GM21360 (cell line): ENCODE measurements around the gene CFAP90.

ENCODE experiments used
- ATAC-seq: cut with Tn5 transposase; IDR thresholded peaks from one replicate; pipeline ENCODE4 v1.9.1; 2021; ENCODE audit warnings: mild to moderate bottlenecking, moderate library complexity; ENCODE audit not compliant: unreplicated experiment

The CFAP90 gene

GRCh38 chr5:7784683-7785380, 66.1 kb downstream of the CFAP90 start:
- ATAC-seq: no peak

- ATAC-seq: no peak
These were observed 69.0 kb downstream of the CFAP90 start for GRCh38 chr5:7781899-7782298.
